ENCODE measurements around the gene RBMS1. TPM values are rescaled to one million over a fixed set of nuclear protein-coding genes. Genes with fewer than 3 reads are reported as not detected.

The RBMS1 gene
- total and polyA plus RNA-seq, 2 of the 4 experiments (the other 2 are of a cell fraction), result 43.5 to 64.9 TPM

GRCh38 chr2:160362541-160362940 is 131.1 kb downstream of the RBMS1 start:
- Histone ChIP-seq H4K20me1 (ENCODE audit: insufficient read depth, low read length) (peaks cover 77% of the 10 kb centered on the region), H4K8ac (ENCODE audit: low read depth in 2 of 2, low read length in 2 of 2) (no peak overlapping the region), H2AK9ac (replicated peaks; ENCODE audit: low read depth, low read length, poor library complexity) (no peak overlapping the region), H3K18ac (ENCODE audit: low read depth, low read length) (no peak overlapping the region), H2AFZ (replicated peaks; ENCODE audit: low read length, poor library complexity) (no peak overlapping the region), H3K9ac (ENCODE audit: low read depth, low read length) (no peak overlapping the region), H3K4me1 (ENCODE audit: control insufficient read depth, insufficient read depth, low read length) (peaks cover 14% of the 10 kb centered on the region), H2AK5ac (ENCODE audit: low read depth, low read length) (no peak overlapping the region), H3K23ac (ENCODE audit: low read depth, low read length) (no peak overlapping the region), H3K4me2 (ENCODE audit: low read depth, low read length) (no peak overlapping the region), H2BK5ac (ENCODE audit: low read depth, low read length, poor library complexity, severe bottlenecking) (no peak overlapping the region), H3K9me1 (ENCODE audit: insufficient read depth, low read length) (peaks cover 19% of the 10 kb centered on the region), H4K91ac (ENCODE audit: insufficient read depth, low read depth, low read length) (no peak overlapping the region), H3K56ac (ENCODE audit: extremely low read depth, insufficient read depth, low read length) (no peak overlapping the region), H3K4me3 (ENCODE audit: insufficient read depth, low read depth, low read length) (no peak overlapping the region), H4K5ac (ENCODE audit: low read depth, low read length) (no peak overlapping the region), H2BK15ac (ENCODE audit: low read depth, low read length) (no peak overlapping the region), H3K27ac (ENCODE audit: insufficient read depth, low read length) (no peak overlapping the region), H3K27me3 (ENCODE audit: control insufficient read depth, insufficient read depth, low read length) (no peaks in the 10 kb centered on the region), H2BK20ac (ENCODE audit: low read depth, low read length) (no peak overlapping the region), H3K14ac (replicated peaks; ENCODE audit: low read depth, low read length) (0 out of 2 replicates have a peak overlapping the region, but pooled peaks have one; percentile 7), H3K9me3 (ENCODE audit: control insufficient read depth, insufficient read depth, low read length) (no peaks in the 10 kb centered on the region), H3K4ac (ENCODE audit: low read depth, low read length) (no peak overlapping the region), H3K36me3 (ENCODE audit: control insufficient read depth, insufficient read depth, low read length) (peaks cover 13% of the 10 kb centered on the region), H2BK120ac (ENCODE audit: low read depth, low read length) (no peak overlapping the region), H3K79me1 (ENCODE audit: low read depth in 1 of 2, low read length in 2 of 2) (peaks cover 25 to 82% of the 10 kb centered on the region in 2 experiments)
- dilution Hi-C loops (cut with HindIII; ENCODE audit: low sequenced_read_pairs, unreplicated experiment), result no loop called here
- CTCF ChIA-PET, result no interaction called here
- POLR2A ChIA-PET (ENCODE audit: unreplicated experiment), result no interaction called here
- intact Hi-C loops (cut with micrococcal nuclease), result no loop called here
- no CpG with 5 or more reads among the region's 2 CpGs for WGBS, 2 experiments (ENCODE audit: extremely low coverage in 2 of 2, insufficient read length in 1 of 2)
- in situ Hi-C loops (cut with MboI; ENCODE audit: low sequenced_read_pairs), result no loop called here
- no peak for DNase-seq
- no TSS peak for BruUV-seq (replicated peaks)
- TF ChIP-seq RAD21 (IDR thresholded peaks at IDR 0.05; ENCODE audit: low read length), result no peak
- no peak for TF ChIP-seq FOS (IDR thresholded peaks at IDR 0.05; ENCODE audit: low read depth, low read length)
- TF ChIP-seq MXI1 (IDR thresholded peaks at IDR 0.05; ENCODE audit: borderline replicate concordance, low read depth, low read length), result no peak
- TF ChIP-seq CHD1 (IDR thresholded peaks at IDR 0.05; ENCODE audit: low read depth, low read length), result no peak
- TF ChIP-seq NFE2L2 (IDR thresholded peaks at IDR 0.05; ENCODE audit: low read depth, low read length), result no peak
- TF ChIP-seq ELK1 (IDR thresholded peaks at IDR 0.05; ENCODE audit: borderline replicate concordance, low read depth, low read length), result no peak
- no peak for ATAC-seq (ENCODE audit: low read depth)

All from IMR-90 (cell line).